ENCODE results near the gene NLGN2. TPM values are rescaled to one million over a fixed set of nuclear protein-coding genes. Genes with fewer than 3 reads are reported as not detected.
A peak's percentile ranks its signal among the peaks of the same experiment; 100 is the strongest.

NLGN2 gene
- total RNA-seq, 4 donors from 2014 or later, result 6.1 to 8.8 (median 8.1) TPM

DNA sequence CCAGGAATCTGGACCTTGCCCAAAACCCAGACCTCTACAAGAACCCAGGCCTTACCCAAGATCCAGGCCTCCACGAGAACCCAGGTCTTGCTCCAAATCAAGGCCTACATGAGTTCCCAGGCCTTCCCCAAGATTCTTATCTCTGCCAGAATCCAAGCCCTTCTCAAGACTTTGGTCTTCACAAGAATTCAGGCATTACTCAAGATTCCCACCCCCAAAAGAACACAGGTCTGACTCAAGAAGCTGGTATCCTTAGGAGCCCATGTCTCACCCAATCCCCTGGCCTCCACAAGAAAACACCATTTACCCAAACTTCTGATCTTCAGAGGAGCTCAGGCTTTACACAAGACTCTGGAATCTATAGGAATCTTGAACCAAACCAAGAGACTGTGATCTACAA lies 23.6 kb downstream of the NLGN2 start:
- ATAC-seq (ENCODE audit: low FRiP score) (no peak), DNase-seq (ENCODE audit: low spot score) (no peak)
- TF ChIP-seq, protein P1, sequence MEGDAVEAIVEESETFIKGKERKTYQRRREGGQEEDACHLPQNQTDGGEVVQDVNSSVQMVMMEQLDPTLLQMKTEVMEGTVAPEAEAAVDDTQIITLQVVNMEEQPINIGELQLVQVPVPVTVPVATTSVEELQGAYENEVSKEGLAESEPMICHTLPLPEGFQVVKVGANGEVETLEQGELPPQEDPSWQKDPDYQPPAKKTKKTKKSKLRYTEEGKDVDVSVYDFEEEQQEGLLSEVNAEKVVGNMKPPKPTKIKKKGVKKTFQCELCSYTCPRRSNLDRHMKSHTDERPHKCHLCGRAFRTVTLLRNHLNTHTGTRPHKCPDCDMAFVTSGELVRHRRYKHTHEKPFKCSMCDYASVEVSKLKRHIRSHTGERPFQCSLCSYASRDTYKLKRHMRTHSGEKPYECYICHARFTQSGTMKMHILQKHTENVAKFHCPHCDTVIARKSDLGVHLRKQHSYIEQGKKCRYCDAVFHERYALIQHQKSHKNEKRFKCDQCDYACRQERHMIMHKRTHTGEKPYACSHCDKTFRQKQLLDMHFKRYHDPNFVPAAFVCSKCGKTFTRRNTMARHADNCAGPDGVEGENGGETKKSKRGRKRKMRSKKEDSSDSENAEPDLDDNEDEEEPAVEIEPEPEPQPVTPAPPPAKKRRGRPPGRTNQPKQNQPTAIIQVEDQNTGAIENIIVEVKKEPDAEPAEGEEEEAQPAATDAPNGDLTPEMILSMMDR (IDR thresholded peaks at IDR 0.05), result no peak

GRCh38 chr17:7432296-7432695 lies 24.7 kb downstream of the NLGN2 start:
- ATAC-seq (ENCODE audit: low FRiP score) (no peak), DNase-seq (ENCODE audit: low spot score) (no peak)
- TF ChIP-seq, protein P1 (IDR thresholded peaks at IDR 0.05), result no peak

- DNase-seq (ENCODE audit: low spot score) (no peak), ATAC-seq (ENCODE audit: low FRiP score) (no peak)
- TF ChIP-seq, protein P1 (IDR thresholded peaks at IDR 0.05), result peak in 1 of 3 donors; percentile 3
Observed at GRCh38 chr17:7435676-7436555, 28.3 kb downstream of the NLGN2 start.

- ATAC-seq (ENCODE audit: low FRiP score) (peak; percentile 69), DNase-seq (ENCODE audit: low spot score) (no peak)
- TF ChIP-seq, protein P1 (IDR thresholded peaks at IDR 0.05), result peak in 1 of 3 donors; percentile 40
Observed at GRCh38 chr17:7436556-7437368, 29.1 kb downstream of the NLGN2 start.

DNA sequence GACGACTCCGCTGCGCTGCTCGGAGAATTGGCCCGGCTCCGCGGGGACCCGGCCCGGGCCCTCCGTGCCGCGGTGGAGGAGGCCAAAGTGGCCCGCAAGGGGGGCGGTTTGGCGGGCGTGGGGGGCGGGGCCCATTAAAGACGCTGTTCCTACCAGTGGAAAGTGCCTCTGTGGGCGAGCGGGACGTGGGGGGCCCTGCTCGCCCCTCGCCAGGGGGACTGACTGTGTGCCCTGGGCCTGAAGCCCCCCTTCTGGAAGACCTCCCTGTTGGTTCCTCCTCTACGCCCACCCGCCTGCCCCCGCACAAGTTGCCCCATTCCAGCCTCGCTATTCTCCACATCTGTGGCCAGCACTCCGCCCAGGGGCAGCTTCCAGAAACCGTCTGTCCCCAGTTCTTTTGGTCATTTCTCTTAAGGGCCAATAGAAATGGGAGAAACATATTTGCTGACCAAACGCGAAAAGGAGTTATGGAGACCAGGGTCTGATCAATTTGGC lies 29.8 kb downstream of the NLGN2 start:
- DNase-seq (ENCODE audit: low spot score) (no peak), ATAC-seq (ENCODE audit: low FRiP score) (no peak)
- TF ChIP-seq, protein P1 (IDR thresholded peaks at IDR 0.05), result no peak

GRCh38 chr17:7437950-7438614 lies 30.4 kb downstream of the NLGN2 start:
- TF ChIP-seq, protein P1 (IDR thresholded peaks at IDR 0.05), result no peak
- DNase-seq (ENCODE audit: low spot score), result no peak
- no peak for ATAC-seq (ENCODE audit: low FRiP score)
